H9 (cell line): ENCODE data around the gene RMI1. TPM values are rescaled to one million over a fixed set of nuclear protein-coding genes. Genes with fewer than 3 reads are reported as not detected.

Experiments used
- DNase-seq: peaks from one replicate; pipeline ENCODE4 v3.0.0-alpha.2; 2017
- H2AFZ ChIP-seq: one replicate; pipeline ENCODE4 v1.6.1; 2013; ENCODE audit warnings: mild to moderate bottlenecking, low read length, control low read depth, moderate library complexity
- H2AK5ac ChIP-seq: 2 replicates; pipeline ENCODE4 v1.6.1; 2013; ENCODE audit warnings: low read length, control low read depth, mixed read lengths; ENCODE audit not compliant: insufficient read length
- H2BK120ac ChIP-seq: one replicate; pipeline ENCODE4 v1.6.1; 2013; ENCODE audit warnings: low read depth, mild to moderate bottlenecking, low read length, control low read depth, inconsistent platforms; ENCODE audit not compliant: poor library complexity, severe bottlenecking
- H2BK12ac ChIP-seq: 2 replicates; pipeline ENCODE4 v1.6.1; 2013; ENCODE audit warnings: low read length, control low read depth, mixed read lengths, low read depth; ENCODE audit not compliant: insufficient read length
- H2BK15ac ChIP-seq: 2 replicates; pipeline ENCODE4 v1.6.1; 2013; ENCODE audit warnings: low read depth, low read length, control low read depth
- H2BK20ac ChIP-seq: one replicate; pipeline ENCODE4 v1.6.1; 2013; ENCODE audit warnings: low read depth, mild to moderate bottlenecking, low read length, control low read depth, inconsistent platforms; ENCODE audit not compliant: poor library complexity, severe bottlenecking
- H2BK5ac ChIP-seq: 2 replicates; pipeline ENCODE4 v1.6.1; 2013; ENCODE audit warnings: low read length, control low read depth, mixed read lengths; ENCODE audit not compliant: insufficient read length
- H3K14ac ChIP-seq: 2 replicates; pipeline ENCODE4 v1.6.1; 2013; ENCODE audit warnings: low read length, control low read depth; ENCODE audit not compliant: insufficient read depth
- H3K18ac ChIP-seq: 2 replicates; pipeline ENCODE4 v1.6.1; 2013; ENCODE audit warnings: low read depth, mild to moderate bottlenecking, mixed read lengths, low read length, control low read depth; ENCODE audit not compliant: insufficient read length
- H3K23ac ChIP-seq: 2 replicates; pipeline ENCODE4 v1.6.1; 2013; ENCODE audit warnings: low read length, control low read depth, mixed read lengths, low read depth; ENCODE audit not compliant: insufficient read length
- H3K23me2 ChIP-seq: 2 replicates; pipeline ENCODE4 v1.6.1; 2013; ENCODE audit warnings: low read depth, mild to moderate bottlenecking, mixed read lengths, low read length, control low read depth; ENCODE audit not compliant: insufficient read length, poor library complexity, severe bottlenecking
- H3K27ac ChIP-seq: 2 replicates; pipeline ENCODE4 v1.5.1; 2013; ENCODE audit warnings: low read length, control low read depth, mixed read lengths, low read depth; ENCODE audit not compliant: insufficient read length
- H3K27me3 ChIP-seq: 2 replicates; pipeline ENCODE4 v1.6.1; 2013; ENCODE audit warnings: low read length, control low read depth, inconsistent platforms; ENCODE audit not compliant: insufficient read depth
- H3K4ac ChIP-seq: 2 replicates; pipeline ENCODE4 v1.6.1; 2013; ENCODE audit warnings: low read depth, mild to moderate bottlenecking, control low read depth, inconsistent platforms, low read length, moderate library complexity
- H3K4me1 ChIP-seq: 2 replicates; pipeline ENCODE4 v1.6.1; 2013; ENCODE audit warnings: low read length, control low read depth, inconsistent platforms; ENCODE audit not compliant: insufficient read depth
- H3K4me2 ChIP-seq: 2 replicates; pipeline ENCODE4 v1.6.1; 2013; ENCODE audit warnings: low read length, control low read depth, mixed read lengths; ENCODE audit not compliant: insufficient read length, insufficient read depth
- H3K56ac ChIP-seq: 2 replicates; pipeline ENCODE4 v1.6.1; 2013; ENCODE audit warnings: low read depth, mild to moderate bottlenecking, mixed read lengths, low read length, control low read depth; ENCODE audit not compliant: insufficient read length
- H3K79me1 ChIP-seq: 2 replicates; pipeline ENCODE4 v1.6.1; 2013; ENCODE audit warnings: low read depth, mild to moderate bottlenecking, moderate library complexity, low read length, control low read depth, inconsistent platforms; ENCODE audit not compliant: insufficient read depth, poor library complexity, severe bottlenecking
- H3K79me2 ChIP-seq: 2 replicates; pipeline ENCODE4 v1.6.1; 2013; ENCODE audit warnings: low read length, control low read depth, inconsistent platforms; ENCODE audit not compliant: insufficient read depth
- H3K9ac ChIP-seq: 2 replicates; pipeline ENCODE4 v1.6.1; 2013; ENCODE audit warnings: low read length, control low read depth, mixed read lengths; ENCODE audit not compliant: insufficient read length; ENCODE audit errors: extremely low read depth
- H3K9me3 ChIP-seq: one replicate; pipeline ENCODE4 v1.6.1; 2013; ENCODE audit warnings: low read depth, low read length, inconsistent platforms; ENCODE audit not compliant: control insufficient read depth
- H3T11ph ChIP-seq: one replicate; pipeline ENCODE4 v1.6.1; 2013; ENCODE audit warnings: mild to moderate bottlenecking, low read length, control low read depth, inconsistent platforms
- H4K20me1 ChIP-seq: one replicate; pipeline ENCODE4 v1.6.1; 2013; ENCODE audit not compliant: control insufficient read depth, insufficient read length, insufficient read depth
- H4K5ac ChIP-seq: 2 replicates; pipeline ENCODE4 v1.6.1; 2013; ENCODE audit warnings: low read depth, mild to moderate bottlenecking, mixed read lengths, low read length, control low read depth; ENCODE audit not compliant: insufficient read length
- H4K8ac ChIP-seq: replicated peaks from 2 replicates; pipeline ENCODE4 v1.6.1; 2013; ENCODE audit warnings: low read length, control low read depth, mixed read lengths, low read depth; ENCODE audit not compliant: insufficient read length
- H4K91ac ChIP-seq: 2 replicates; pipeline ENCODE4 v1.6.1; 2013; ENCODE audit warnings: low read depth, mild to moderate bottlenecking, moderate library complexity, mixed read lengths, low read length, control low read depth; ENCODE audit not compliant: insufficient read length
- H3K27ac Mint-ChIP-seq, 3 experiments: 2 replicates in 2 of 3; 3 replicates in 1 of 3; pipeline ENCODE4 v1.8.0; 2020 to 2021; ENCODE audit warnings: mixed read lengths in 3 of 3, mild to moderate bottlenecking in 1 of 3, moderate library complexity in 1 of 3
- H3K27me3 Mint-ChIP-seq: 2 replicates; pipeline ENCODE4 v1.8.0; 2021; ENCODE audit warnings: low read depth, mild to moderate bottlenecking, moderate library complexity, mixed read lengths
- H3K36me3 Mint-ChIP-seq, 3 experiments: 2 replicates in 2 of 3; 3 replicates in 1 of 3; pipeline ENCODE4 v1.8.0; 2020 to 2021; ENCODE audit warnings: low read depth in 3 of 3, mixed read lengths in 3 of 3; ENCODE audit not compliant: insufficient read depth in 1 of 3
- H3K4me1 Mint-ChIP-seq, 2 experiments: 2 replicates each; pipeline ENCODE4 v1.8.0; 2020; ENCODE audit warnings: mixed read lengths in 2 of 2
- H3K4me3 Mint-ChIP-seq, 2 experiments: 2 replicates in 1 of 2; 3 replicates in 1 of 2; pipeline ENCODE4 v1.8.0; 2020 to 2021; ENCODE audit warnings: mild to moderate bottlenecking in 2 of 2, mixed read lengths in 2 of 2, moderate library complexity in 1 of 2
- H3K9me3 Mint-ChIP-seq, 2 experiments: 2 replicates in 1 of 2; 3 replicates in 1 of 2; pipeline ENCODE4 v1.8.0; 2020; ENCODE audit warnings: mild to moderate bottlenecking in 2 of 2, mixed read lengths in 2 of 2, moderate library complexity in 1 of 2
- WGBS: extraction: QIAGEN DNeasy Blood & Tissue Kit; methylation state at CpG from one replicate; pipeline ENCODE4 v1.1.7; 2013; ENCODE audit warnings: missing lambda C conversion rate, low lambda C conversion rate, mixed read lengths; ENCODE audit not compliant: insufficient read length; ENCODE audit errors: extremely low coverage; 5-methylcytosine and 5-hydroxymethylcytosine counted together
- total RNA-seq: library from RNA; stranded (reverse); gene quantifications from 2 replicates; pipeline ENCODE4 v1.2.1, GENCODE V29; 2021
- TF ChIP-seq, protein P1 (sequence below): fragments of 200-600 bp; sonication (generic); conservative IDR thresholded peaks from 3 replicates; pipeline ENCODE4 v1.8.0; 2021; ENCODE audit warnings: antibody characterized with exemption, mild to moderate bottlenecking

The RMI1 gene
- total RNA-seq, 1 experiment from 2014 or later = 22.4 TPM

DNA sequence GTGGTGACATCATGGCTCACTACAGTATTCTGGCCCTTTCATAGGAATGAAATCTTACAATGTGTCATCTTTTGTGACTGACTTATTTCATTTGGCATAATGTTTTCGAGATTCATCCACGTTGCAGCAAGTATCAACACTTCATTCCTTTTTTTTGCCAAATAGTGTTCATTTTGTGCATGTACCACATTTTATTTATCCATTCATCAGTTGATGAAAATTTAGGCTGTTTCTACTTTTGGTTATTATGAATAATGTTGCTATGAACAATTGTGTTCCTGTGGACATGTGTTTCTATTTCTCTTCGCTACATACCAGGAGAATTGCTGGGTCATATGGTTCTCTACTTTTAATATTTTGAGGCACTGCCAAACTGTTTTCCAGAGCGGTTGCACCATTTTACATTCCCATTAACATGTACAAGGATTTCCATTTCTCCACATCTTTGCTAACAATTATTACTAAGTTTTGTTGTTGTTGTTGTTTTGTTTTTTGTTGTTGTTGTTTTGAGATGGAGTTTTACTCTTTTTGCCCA is 43.5 kb downstream of the RMI1 start:
- Histone ChIP-seq H4K8ac (no peak overlapping the region), H3K4me1 (no peaks in the 10 kb centered on the region), H3K9ac (no peak overlapping the region), H3K9me3 (no peaks in the 10 kb centered on the region), H3K23ac (no peak overlapping the region), H3K79me2 (no peaks in the 10 kb centered on the region), H3K14ac (no peak overlapping the region), H2BK12ac (no peak overlapping the region), H2BK120ac (no peak overlapping the region), H4K5ac (no peak overlapping the region), H3K18ac (no peak overlapping the region), H3T11ph (no peak overlapping the region), H3K4ac (no peak overlapping the region), H4K20me1 (no peaks in the 10 kb centered on the region), H3K27ac (no peak overlapping the region), H3K56ac (no peak overlapping the region), H2AK5ac (no peak overlapping the region), H2AFZ (no peak overlapping the region), H4K91ac (no peak overlapping the region), H2BK5ac (no peak overlapping the region), H3K4me2 (no peak overlapping the region), H3K79me1 (no peaks in the 10 kb centered on the region), H2BK20ac (no peak overlapping the region), H2BK15ac (no peak overlapping the region), H3K23me2 (no peaks in the 10 kb centered on the region), H3K27me3 (no peaks in the 10 kb centered on the region)
- DNase-seq = no peak
- peaks cover 7% of the 10 kb centered on the region for H3K27me3 Mint-ChIP-seq
- H3K27ac Mint-ChIP-seq = no peak overlapping the region
- no peaks in the 10 kb centered on the region for H3K4me1 Mint-ChIP-seq
- WGBS = no CpG with 5 or more reads among the region's 4 CpGs
- no peak overlapping the region for H3K4me3 Mint-ChIP-seq
- no peaks in the 10 kb centered on the region for H3K36me3 Mint-ChIP-seq
- TF ChIP-seq, protein P1, sequence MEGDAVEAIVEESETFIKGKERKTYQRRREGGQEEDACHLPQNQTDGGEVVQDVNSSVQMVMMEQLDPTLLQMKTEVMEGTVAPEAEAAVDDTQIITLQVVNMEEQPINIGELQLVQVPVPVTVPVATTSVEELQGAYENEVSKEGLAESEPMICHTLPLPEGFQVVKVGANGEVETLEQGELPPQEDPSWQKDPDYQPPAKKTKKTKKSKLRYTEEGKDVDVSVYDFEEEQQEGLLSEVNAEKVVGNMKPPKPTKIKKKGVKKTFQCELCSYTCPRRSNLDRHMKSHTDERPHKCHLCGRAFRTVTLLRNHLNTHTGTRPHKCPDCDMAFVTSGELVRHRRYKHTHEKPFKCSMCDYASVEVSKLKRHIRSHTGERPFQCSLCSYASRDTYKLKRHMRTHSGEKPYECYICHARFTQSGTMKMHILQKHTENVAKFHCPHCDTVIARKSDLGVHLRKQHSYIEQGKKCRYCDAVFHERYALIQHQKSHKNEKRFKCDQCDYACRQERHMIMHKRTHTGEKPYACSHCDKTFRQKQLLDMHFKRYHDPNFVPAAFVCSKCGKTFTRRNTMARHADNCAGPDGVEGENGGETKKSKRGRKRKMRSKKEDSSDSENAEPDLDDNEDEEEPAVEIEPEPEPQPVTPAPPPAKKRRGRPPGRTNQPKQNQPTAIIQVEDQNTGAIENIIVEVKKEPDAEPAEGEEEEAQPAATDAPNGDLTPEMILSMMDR = no peak
- no peaks in the 10 kb centered on the region; a peak in 1 of 5 replicates for H3K9me3 Mint-ChIP-seq
